GM23338 (cell line): ENCODE measurements around the gene CLIC5. TPM values are rescaled to one million over a fixed set of nuclear protein-coding genes. Genes with fewer than 3 reads are reported as not detected.

ENCODE experiments used
- ATAC-seq: fragments of 200-7000 bp; cut with Tn5 transposase; 3 replicates; pipeline ENCODE4 v1.9.1; 2020
- DNase-seq: peaks from one replicate; pipeline ENCODE4 v3.0.0-alpha.2; 2015; ENCODE audit warnings: low spot score
- H2AFZ ChIP-seq: fragments of 200-600 bp; sonication (generic); 2 replicates; pipeline ENCODE4 v1.8.0; 2016; ENCODE audit warnings: antibody characterized with exemption, mild to moderate bottlenecking, moderate library complexity
- H3F3A ChIP-seq: fragments of 200-600 bp; sonication (generic); replicated peaks from 2 replicates; pipeline ENCODE4 v1.8.0; 2017; ENCODE audit warnings: antibody characterized with exemption, mixed run types, low read depth
- H3K27ac ChIP-seq: fragments of 200-600 bp; sonication (generic); 2 replicates; pipeline ENCODE4 v1.6.1; 2016; ENCODE audit warnings: low read depth
- H3K27me3 ChIP-seq: fragments of 200-600 bp; sonication (generic); 2 replicates; pipeline ENCODE4 v1.8.0; 2016; ENCODE audit warnings: mild to moderate bottlenecking, mixed run types, moderate library complexity; ENCODE audit not compliant: insufficient read depth
- H3K36me3 ChIP-seq: fragments of 200-600 bp; sonication (generic); 2 replicates; pipeline ENCODE4 v1.8.0; 2016; ENCODE audit warnings: mild to moderate bottlenecking; ENCODE audit not compliant: insufficient read depth
- H3K4me1 ChIP-seq: fragments of 200-600 bp; sonication (generic); 2 replicates; pipeline ENCODE4 v1.8.0; 2016; ENCODE audit warnings: mild to moderate bottlenecking, moderate library complexity; ENCODE audit not compliant: insufficient read depth
- H3K4me2 ChIP-seq: fragments of 200-600 bp; sonication (generic); 2 replicates; pipeline ENCODE4 v1.7.1; 2017; ENCODE audit warnings: mixed run types
- H3K4me3 ChIP-seq: fragments of 200-600 bp; sonication (generic); 2 replicates; pipeline ENCODE4 v1.6.1; 2016; ENCODE audit warnings: mixed run types
- H3K79me2 ChIP-seq: fragments of 200-600 bp; sonication (generic); replicated peaks from 2 replicates; pipeline ENCODE4 v1.8.0; 2017; ENCODE audit warnings: mild to moderate bottlenecking; ENCODE audit not compliant: insufficient read depth
- H3K9me2 ChIP-seq: fragments of 200-600 bp; sonication (generic); 2 replicates; pipeline ENCODE4 v1.8.0; 2017; ENCODE audit not compliant: insufficient read depth
- H4K20me1 ChIP-seq: fragments of 200-600 bp; sonication (generic); replicated peaks from 2 replicates; pipeline ENCODE4 v1.8.0; 2017; ENCODE audit warnings: mild to moderate bottlenecking; ENCODE audit not compliant: insufficient read depth
- H3K27ac Mint-ChIP-seq: 2 replicates; pipeline ENCODE4 v1.8.0; 2020; ENCODE audit warnings: inconsistent platforms, mild to moderate bottlenecking, moderate library complexity, mixed read lengths
- H3K27me3 Mint-ChIP-seq: 3 replicates; pipeline ENCODE4 v1.8.0; 2022; ENCODE audit warnings: low read depth, mild to moderate bottlenecking, moderate library complexity, mixed read lengths, inconsistent platforms; ENCODE audit not compliant: insufficient read depth, poor library complexity
- H3K36me3 Mint-ChIP-seq: 3 replicates; pipeline ENCODE4 v1.8.0; 2021; ENCODE audit warnings: low read depth, mild to moderate bottlenecking, inconsistent platforms, moderate library complexity, mixed read lengths
- H3K4me1 Mint-ChIP-seq: 3 replicates; pipeline ENCODE4 v1.8.0; 2020; ENCODE audit warnings: mild to moderate bottlenecking, inconsistent platforms, mixed read lengths
- H3K4me3 Mint-ChIP-seq: 3 replicates; pipeline ENCODE4 v1.8.0; 2021; ENCODE audit warnings: moderate library complexity, mild to moderate bottlenecking, inconsistent platforms, mixed read lengths
- H3K9me3 Mint-ChIP-seq: 3 replicates; pipeline ENCODE4 v1.8.0; 2020; ENCODE audit warnings: moderate library complexity, mild to moderate bottlenecking, inconsistent platforms, mixed read lengths
- CREB1 ChIP-seq: fragments of 250-450 bp; sonication (Bioruptor Pico); IDR thresholded peaks from 2 replicates; pipeline ENCODE4 v1.5.0; 2020; ENCODE audit warnings: low read depth, mild to moderate bottlenecking, moderate library complexity
- EZH2 ChIP-seq: fragments of 200-600 bp; sonication (generic); IDR thresholded peaks from one replicate; pipeline ENCODE4 v1.8.0; 2017; ENCODE audit warnings: antibody characterized with exemption, mild to moderate bottlenecking, low read depth; ENCODE audit not compliant: unreplicated experiment
- EZH2phosphoT487 ChIP-seq: fragments of 200-600 bp; sonication (generic); IDR thresholded peaks from one replicate; pipeline ENCODE4 v1.8.1; 2018; ENCODE audit warnings: antibody characterized with exemption; ENCODE audit not compliant: unreplicated experiment
- NANOG ChIP-seq: IDR thresholded peaks from 2 replicates; pipeline ENCODE4 v1.6.1; 2016; ENCODE audit warnings: antibody characterized with exemption, borderline replicate concordance
- STAT1 ChIP-seq: IDR thresholded peaks from one replicate; pipeline ENCODE4 v1.6.1; 2016; ENCODE audit warnings: antibody characterized with exemption; ENCODE audit not compliant: unreplicated experiment
- polyA plus RNA-seq: library from polyadenylated mRNA; unstranded; fragments of >200 nt; fragmentation: Nextera tagmentation; extraction: Ambion mirVana; gene quantifications from 2 replicates; pipeline ENCODE4 v1.2.1, GENCODE V29; 2016
- total RNA-seq: library from RNA; depleted of rRNA; stranded (reverse); fragments of >200 nt; shearing (Covaris generic); gene quantifications from 2 replicates; pipeline ENCODE4 v1.2.3, GENCODE V29; 2014
- TF ChIP-seq, protein P1 (sequence below), 2 experiments: fragments of 200-600 bp in 1 of 2; sonication (generic) in 1 of 2; conservative IDR thresholded peaks; 2 replicates each; pipeline versions ENCODE4 v1.5.1 to v1.6.1; 2016 to 2017; ENCODE audit warnings: antibody characterized with exemption in 2 of 2, low read depth in 2 of 2, mild to moderate bottlenecking in 2 of 2, moderate library complexity in 1 of 2
- TF ChIP-seq, protein P2 (sequence below): IDR thresholded peaks from one replicate; pipeline ENCODE4 v1.6.1; 2018; ENCODE audit warnings: antibody characterized with exemption; ENCODE audit not compliant: unreplicated experiment

The CLIC5 gene
- total and polyA plus RNA-seq, 2 experiments from 2014 or later = 0.08 TPM; not detected in 1

GRCh38 chr6:46042355-46042999, 26.8 kb upstream of the CLIC5 start:
- Histone ChIP-seq H3K4me1 (no peaks in the 10 kb centered on the region), H3K36me3 (no peaks in the 10 kb centered on the region), H2AFZ (no peak overlapping the region), H3K4me3 (no peak overlapping the region), H3K9me2 (peaks cover 9% of the 10 kb centered on the region; the same call in 1 of the 2 replicates), H3K4me2 (no peak overlapping the region), H3K79me2 (no peaks in the 10 kb centered on the region), H3F3A (no peaks in the 10 kb centered on the region), H3K27me3 (no peaks in the 10 kb centered on the region), H4K20me1 (no peaks in the 10 kb centered on the region), H3K27ac (no peak overlapping the region)
- no peak overlapping the region for H3K27ac Mint-ChIP-seq
- no peaks in the 10 kb centered on the region for H3K9me3 Mint-ChIP-seq
- H3K27me3 Mint-ChIP-seq = no peaks in the 10 kb centered on the region
- no peak for TF ChIP-seq EZH2phosphoT487
- TF ChIP-seq, protein P1, sequence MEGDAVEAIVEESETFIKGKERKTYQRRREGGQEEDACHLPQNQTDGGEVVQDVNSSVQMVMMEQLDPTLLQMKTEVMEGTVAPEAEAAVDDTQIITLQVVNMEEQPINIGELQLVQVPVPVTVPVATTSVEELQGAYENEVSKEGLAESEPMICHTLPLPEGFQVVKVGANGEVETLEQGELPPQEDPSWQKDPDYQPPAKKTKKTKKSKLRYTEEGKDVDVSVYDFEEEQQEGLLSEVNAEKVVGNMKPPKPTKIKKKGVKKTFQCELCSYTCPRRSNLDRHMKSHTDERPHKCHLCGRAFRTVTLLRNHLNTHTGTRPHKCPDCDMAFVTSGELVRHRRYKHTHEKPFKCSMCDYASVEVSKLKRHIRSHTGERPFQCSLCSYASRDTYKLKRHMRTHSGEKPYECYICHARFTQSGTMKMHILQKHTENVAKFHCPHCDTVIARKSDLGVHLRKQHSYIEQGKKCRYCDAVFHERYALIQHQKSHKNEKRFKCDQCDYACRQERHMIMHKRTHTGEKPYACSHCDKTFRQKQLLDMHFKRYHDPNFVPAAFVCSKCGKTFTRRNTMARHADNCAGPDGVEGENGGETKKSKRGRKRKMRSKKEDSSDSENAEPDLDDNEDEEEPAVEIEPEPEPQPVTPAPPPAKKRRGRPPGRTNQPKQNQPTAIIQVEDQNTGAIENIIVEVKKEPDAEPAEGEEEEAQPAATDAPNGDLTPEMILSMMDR (conservative IDR thresholded peaks at IDR 0.05; ENCODE audit: low read depth in 2 of 2) = peak; percentile 74 to 77
- TF ChIP-seq STAT1 = no peak
- peak; percentile 75 for TF ChIP-seq CREB1 (CRISPR knock-in tag)
- peak; percentile 98 for ATAC-seq
- peak; percentile 75 for DNase-seq
- no peaks in the 10 kb centered on the region; the same call in 2 of the 3 replicates for H3K4me1 Mint-ChIP-seq
- H3K36me3 Mint-ChIP-seq = no peaks in the 10 kb centered on the region
- no peak overlapping the region for H3K4me3 Mint-ChIP-seq

DNA sequence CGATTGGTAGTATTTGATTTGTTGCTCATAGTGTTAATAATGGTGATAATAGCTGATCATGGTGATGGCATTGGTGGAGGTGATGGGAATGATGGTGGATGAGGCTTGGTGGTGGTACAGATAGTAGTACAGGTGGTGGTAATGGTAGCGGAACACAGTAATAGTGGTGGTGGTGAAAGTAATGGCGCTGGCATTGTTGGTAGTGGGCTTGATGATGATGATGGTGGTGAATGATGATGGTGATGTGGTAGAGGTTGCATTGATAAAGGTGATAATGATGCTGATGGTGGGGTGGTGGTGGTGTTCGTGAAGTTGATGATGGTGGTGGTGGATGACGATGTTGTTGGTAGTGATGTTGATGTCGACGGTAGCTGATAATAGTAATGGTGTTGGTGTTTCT, 24.6 kb upstream of the CLIC5 start:
- DNase-seq = no peak
- no peaks in the 10 kb centered on the region for H3K36me3 Mint-ChIP-seq

More for the DNA sequence above, 24.6 kb upstream of the CLIC5 start:
- no peak for ATAC-seq
- no peaks in the 10 kb centered on the region for H3K27me3 Mint-ChIP-seq
- Histone ChIP-seq H3K27ac (no peak overlapping the region), H3K9me2 (peaks cover 9% of the 10 kb centered on the region; the same call in 1 of the 2 replicates), H3K27me3 (no peaks in the 10 kb centered on the region), H4K20me1 (no peaks in the 10 kb centered on the region), H2AFZ (no peak overlapping the region), H3K4me1 (no peaks in the 10 kb centered on the region), H3K4me3 (no peak overlapping the region), H3F3A (no peaks in the 10 kb centered on the region), H3K36me3 (no peaks in the 10 kb centered on the region), H3K79me2 (no peaks in the 10 kb centered on the region), H3K4me2 (no peak overlapping the region)
- no peak overlapping the region for H3K27ac Mint-ChIP-seq
- H3K9me3 Mint-ChIP-seq = no peaks in the 10 kb centered on the region
- no peak for TF ChIP-seq EZH2
- TF ChIP-seq STAT1 = no peak
- no peak for TF ChIP-seq CREB1 (CRISPR knock-in tag)
- TF ChIP-seq, protein P2, sequence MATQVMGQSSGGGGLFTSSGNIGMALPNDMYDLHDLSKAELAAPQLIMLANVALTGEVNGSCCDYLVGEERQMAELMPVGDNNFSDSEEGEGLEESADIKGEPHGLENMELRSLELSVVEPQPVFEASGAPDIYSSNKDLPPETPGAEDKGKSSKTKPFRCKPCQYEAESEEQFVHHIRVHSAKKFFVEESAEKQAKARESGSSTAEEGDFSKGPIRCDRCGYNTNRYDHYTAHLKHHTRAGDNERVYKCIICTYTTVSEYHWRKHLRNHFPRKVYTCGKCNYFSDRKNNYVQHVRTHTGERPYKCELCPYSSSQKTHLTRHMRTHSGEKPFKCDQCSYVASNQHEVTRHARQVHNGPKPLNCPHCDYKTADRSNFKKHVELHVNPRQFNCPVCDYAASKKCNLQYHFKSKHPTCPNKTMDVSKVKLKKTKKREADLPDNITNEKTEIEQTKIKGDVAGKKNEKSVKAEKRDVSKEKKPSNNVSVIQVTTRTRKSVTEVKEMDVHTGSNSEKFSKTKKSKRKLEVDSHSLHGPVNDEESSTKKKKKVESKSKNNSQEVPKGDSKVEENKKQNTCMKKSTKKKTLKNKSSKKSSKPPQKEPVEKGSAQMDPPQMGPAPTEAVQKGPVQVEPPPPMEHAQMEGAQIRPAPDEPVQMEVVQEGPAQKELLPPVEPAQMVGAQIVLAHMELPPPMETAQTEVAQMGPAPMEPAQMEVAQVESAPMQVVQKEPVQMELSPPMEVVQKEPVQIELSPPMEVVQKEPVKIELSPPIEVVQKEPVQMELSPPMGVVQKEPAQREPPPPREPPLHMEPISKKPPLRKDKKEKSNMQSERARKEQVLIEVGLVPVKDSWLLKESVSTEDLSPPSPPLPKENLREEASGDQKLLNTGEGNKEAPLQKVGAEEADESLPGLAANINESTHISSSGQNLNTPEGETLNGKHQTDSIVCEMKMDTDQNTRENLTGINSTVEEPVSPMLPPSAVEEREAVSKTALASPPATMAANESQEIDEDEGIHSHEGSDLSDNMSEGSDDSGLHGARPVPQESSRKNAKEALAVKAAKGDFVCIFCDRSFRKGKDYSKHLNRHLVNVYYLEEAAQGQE = no peak
- TF ChIP-seq, protein P1 (conservative IDR thresholded peaks at IDR 0.05; ENCODE audit: low read depth in 2 of 2) = no peak
- TF ChIP-seq EZH2phosphoT487 = no peak
- TF ChIP-seq NANOG = no peak
- H3K4me3 Mint-ChIP-seq = no peak overlapping the region
- no peaks in the 10 kb centered on the region; the same call in 2 of the 3 replicates for H3K4me1 Mint-ChIP-seq
